Measurements from ENCODE around the gene HOGA1.

The HOGA1 gene

DNA sequence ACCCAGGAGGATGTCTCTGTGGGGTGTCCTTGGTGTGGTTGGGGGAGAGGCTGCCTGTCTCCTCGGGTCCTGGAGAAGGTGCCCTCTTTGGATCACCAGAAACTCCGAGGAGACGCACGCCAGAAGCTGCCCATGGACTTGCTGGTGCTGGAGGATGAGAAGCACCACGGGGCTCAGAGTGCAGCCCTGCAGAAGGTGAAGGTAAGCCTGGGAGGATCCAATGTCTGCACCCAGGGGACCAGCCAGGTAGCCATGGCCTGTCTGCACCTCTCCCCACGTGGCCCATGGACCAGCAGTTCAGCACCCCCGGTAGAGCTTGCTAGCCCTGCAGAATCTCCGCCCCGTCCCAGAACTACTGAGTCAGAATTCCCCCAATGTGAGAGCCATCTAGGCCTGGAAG, 6.5 kb upstream of the HOGA1 start:
- H3F3A ChIP-seq (ENCODE audit: insufficient read depth, low read length), result no peaks in the 10 kb centered on the region
- TF ChIP-seq EZH2phosphoT487 (IDR thresholded peaks at IDR 0.05; ENCODE audit: low read length), result no peak
- TF ChIP-seq EZH2 (optimal IDR thresholded peaks at IDR 0.05; ENCODE audit: low read depth, low read length), result no peak
- TF ChIP-seq, protein P1, sequence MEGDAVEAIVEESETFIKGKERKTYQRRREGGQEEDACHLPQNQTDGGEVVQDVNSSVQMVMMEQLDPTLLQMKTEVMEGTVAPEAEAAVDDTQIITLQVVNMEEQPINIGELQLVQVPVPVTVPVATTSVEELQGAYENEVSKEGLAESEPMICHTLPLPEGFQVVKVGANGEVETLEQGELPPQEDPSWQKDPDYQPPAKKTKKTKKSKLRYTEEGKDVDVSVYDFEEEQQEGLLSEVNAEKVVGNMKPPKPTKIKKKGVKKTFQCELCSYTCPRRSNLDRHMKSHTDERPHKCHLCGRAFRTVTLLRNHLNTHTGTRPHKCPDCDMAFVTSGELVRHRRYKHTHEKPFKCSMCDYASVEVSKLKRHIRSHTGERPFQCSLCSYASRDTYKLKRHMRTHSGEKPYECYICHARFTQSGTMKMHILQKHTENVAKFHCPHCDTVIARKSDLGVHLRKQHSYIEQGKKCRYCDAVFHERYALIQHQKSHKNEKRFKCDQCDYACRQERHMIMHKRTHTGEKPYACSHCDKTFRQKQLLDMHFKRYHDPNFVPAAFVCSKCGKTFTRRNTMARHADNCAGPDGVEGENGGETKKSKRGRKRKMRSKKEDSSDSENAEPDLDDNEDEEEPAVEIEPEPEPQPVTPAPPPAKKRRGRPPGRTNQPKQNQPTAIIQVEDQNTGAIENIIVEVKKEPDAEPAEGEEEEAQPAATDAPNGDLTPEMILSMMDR (IDR thresholded peaks at IDR 0.05; ENCODE audit: low read length), result no peak

DNA sequence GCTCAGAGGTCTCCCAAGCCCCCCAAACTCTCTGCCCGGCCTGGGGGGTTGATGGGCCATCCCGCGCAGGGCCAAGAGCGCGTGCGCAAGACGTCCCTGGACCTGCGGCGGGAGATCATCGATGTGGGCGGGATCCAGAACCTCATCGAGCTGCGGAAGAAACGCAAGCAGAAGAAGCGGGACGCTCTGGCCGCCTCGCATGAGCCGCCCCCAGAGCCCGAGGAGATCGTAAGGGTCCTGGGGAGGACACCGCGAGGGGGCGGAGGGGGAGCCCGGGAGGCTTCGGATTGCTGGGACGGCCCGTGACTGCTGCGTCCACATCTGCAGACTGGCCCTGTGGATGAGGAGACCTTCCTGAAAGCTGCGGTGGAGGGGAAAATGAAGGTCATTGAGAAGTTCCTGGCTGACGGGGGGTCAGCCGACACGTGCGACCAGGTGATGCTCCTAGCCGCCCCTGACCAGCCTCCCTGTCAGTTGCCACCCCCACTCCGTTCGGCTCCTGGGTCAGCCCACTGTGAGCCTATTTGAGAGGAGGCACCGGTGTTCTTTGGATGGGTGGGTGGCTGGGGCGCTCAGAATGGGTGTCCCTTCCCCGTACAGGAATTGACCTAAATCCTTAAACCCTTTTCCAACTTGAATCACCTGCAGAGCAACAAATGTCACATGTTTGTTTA, 5.9 kb upstream of the HOGA1 start:
- Histone ChIP-seq H3K9me3 (replicated peaks; ENCODE audit: insufficient read depth, low read length) (no peaks in the 10 kb centered on the region), H2AFZ (ENCODE audit: low read length) (no peak overlapping the region), H3K27ac (ENCODE audit: low read length) (no peak overlapping the region), H3K4me2 (ENCODE audit: low read depth, low read length) (no peak overlapping the region), H3K9ac (ENCODE audit: low read length) (no peak overlapping the region), H3K4me1 (ENCODE audit: low read length) (no peaks in the 10 kb centered on the region), H3F3A (ENCODE audit: insufficient read depth, low read length) (no peaks in the 10 kb centered on the region), H3K9me2 (replicated peaks; ENCODE audit: insufficient read depth, low read length) (no peaks in the 10 kb centered on the region), H4K20me1 (ENCODE audit: insufficient read depth, low read length) (no peaks in the 10 kb centered on the region), H3K36me3 (replicated peaks; ENCODE audit: insufficient read depth, low read length) (no peaks in the 10 kb centered on the region), H3K79me2 (ENCODE audit: low read length) (no peaks in the 10 kb centered on the region), H3K27me3 (replicated peaks; ENCODE audit: insufficient read depth, low read length) (no peaks in the 10 kb centered on the region), H3K4me3 (ENCODE audit: low read length) (no peak overlapping the region)
- TF ChIP-seq, protein P1 (IDR thresholded peaks at IDR 0.05; ENCODE audit: low read length), result no peak
- TF ChIP-seq EZH2 (optimal IDR thresholded peaks at IDR 0.05; ENCODE audit: low read depth, low read length), result no peak
- TF ChIP-seq EZH2phosphoT487 (IDR thresholded peaks at IDR 0.05; ENCODE audit: low read length), result no peak
- no peak for DNase-seq

More for the DNA sequence above, 6.5 kb upstream of the HOGA1 start:
- H3K9ac ChIP-seq (ENCODE audit: low read length), result no peak overlapping the region
- no peaks in the 10 kb centered on the region for H3K27me3 ChIP-seq (replicated peaks; ENCODE audit: insufficient read depth, low read length)
- no peaks in the 10 kb centered on the region for H3K36me3 ChIP-seq (replicated peaks; ENCODE audit: insufficient read depth, low read length)
- H4K20me1 ChIP-seq (ENCODE audit: insufficient read depth, low read length), result no peaks in the 10 kb centered on the region
- DNase-seq, result no peak
- no peaks in the 10 kb centered on the region for H3K9me3 ChIP-seq (replicated peaks; ENCODE audit: insufficient read depth, low read length)
- no peak overlapping the region for H3K4me3 ChIP-seq (ENCODE audit: low read length)
- no peak overlapping the region for H3K4me2 ChIP-seq (ENCODE audit: low read depth, low read length)
- H3K79me2 ChIP-seq (ENCODE audit: low read length), result no peaks in the 10 kb centered on the region
- H2AFZ ChIP-seq (ENCODE audit: low read length), result no peak overlapping the region
- H3K9me2 ChIP-seq (replicated peaks; ENCODE audit: insufficient read depth, low read length), result no peaks in the 10 kb centered on the region
- H3K4me1 ChIP-seq (ENCODE audit: low read length), result no peaks in the 10 kb centered on the region
- no peak overlapping the region for H3K27ac ChIP-seq (ENCODE audit: low read length)

DNA sequence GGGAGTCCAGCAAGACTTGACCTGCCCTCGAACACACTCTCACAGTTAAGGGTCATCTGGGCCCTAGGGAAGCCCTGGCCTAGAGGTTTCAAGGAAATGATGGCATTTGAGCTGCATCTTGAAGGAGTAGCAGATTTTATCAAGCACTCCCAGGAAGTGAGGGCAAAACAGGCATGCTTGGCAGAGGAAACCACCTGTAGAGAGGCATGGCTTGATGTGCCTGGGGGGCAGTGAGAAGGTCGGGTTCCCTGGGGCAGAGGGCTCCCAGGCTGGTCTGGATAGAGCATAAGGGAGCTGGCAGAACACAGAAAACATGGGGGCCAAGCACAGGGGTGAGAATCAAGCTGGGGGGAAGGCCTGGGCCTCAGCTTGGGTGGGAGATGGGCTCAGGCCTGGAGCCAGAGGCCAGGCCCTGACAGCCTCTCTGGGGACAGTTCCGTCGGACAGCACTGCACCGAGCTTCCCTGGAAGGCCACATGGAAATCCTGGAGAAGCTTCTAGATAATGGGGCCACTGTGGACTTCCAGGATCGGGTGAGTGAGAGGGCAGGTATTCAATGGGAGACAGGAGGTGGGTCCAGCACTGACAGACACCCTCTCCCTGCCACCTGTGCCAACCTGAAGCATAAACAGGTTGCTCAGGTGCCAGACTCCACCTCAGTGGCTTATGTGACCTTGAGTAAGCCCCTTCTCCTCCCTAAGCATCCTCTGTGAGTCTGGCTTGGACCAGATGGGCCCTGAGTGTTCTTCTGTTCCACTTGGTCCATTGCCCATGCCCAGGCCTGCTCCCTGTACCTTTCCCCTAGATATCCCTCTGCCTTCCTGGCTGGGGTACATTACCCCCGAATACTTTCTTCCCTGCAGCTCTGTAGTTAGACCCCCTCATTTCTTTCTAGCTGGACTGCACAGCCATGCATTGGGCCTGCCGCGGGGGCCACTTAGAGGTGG, 3.5 kb upstream of the HOGA1 start:
- Histone ChIP-seq H3K9me3 (replicated peaks; ENCODE audit: insufficient read depth, low read length) (no peaks in the 10 kb centered on the region), H2AFZ (ENCODE audit: low read length) (no peak overlapping the region), H3K27me3 (replicated peaks; ENCODE audit: insufficient read depth, low read length) (no peaks in the 10 kb centered on the region), H3K9me2 (replicated peaks; ENCODE audit: insufficient read depth, low read length) (no peaks in the 10 kb centered on the region), H3K4me2 (ENCODE audit: low read depth, low read length) (no peak overlapping the region), H3K27ac (ENCODE audit: low read length) (no peak overlapping the region), H4K20me1 (ENCODE audit: insufficient read depth, low read length) (no peaks in the 10 kb centered on the region), H3K36me3 (replicated peaks; ENCODE audit: insufficient read depth, low read length) (no peaks in the 10 kb centered on the region), H3K4me1 (ENCODE audit: low read length) (no peaks in the 10 kb centered on the region), H3F3A (ENCODE audit: insufficient read depth, low read length) (no peaks in the 10 kb centered on the region), H3K79me2 (ENCODE audit: low read length) (no peaks in the 10 kb centered on the region), H3K4me3 (ENCODE audit: low read length) (no peak overlapping the region), H3K9ac (ENCODE audit: low read length) (no peak overlapping the region)
- no peak for TF ChIP-seq EZH2phosphoT487 (IDR thresholded peaks at IDR 0.05; ENCODE audit: low read length)
- no peak for TF ChIP-seq EZH2 (optimal IDR thresholded peaks at IDR 0.05; ENCODE audit: low read depth, low read length)
- TF ChIP-seq, protein P1 (IDR thresholded peaks at IDR 0.05; ENCODE audit: low read length), result no peak
- no peak for DNase-seq
